T-helper 1 cell treated with Interleukin-12 subunit alpha and Interleukin-12 subunit beta and Interleukin-4 antibody, amounts not matched to agents 30 μg/mL and 1 μg/mL, for 36 hours (primary cell): Measurements from ENCODE around the gene PPFIA2.
"Not testable (repeated sequence)": the region's sequence is repeated elsewhere in the genome, so short reads cannot be mapped to it uniquely, and the experiment has no call there.

Source experiments
- H3K27ac Mint-ChIP-seq: one replicate; pipeline ENCODE4 v1.8.0; 2021; ENCODE audit warnings: mild to moderate bottlenecking, mixed read lengths
- H3K27me3 Mint-ChIP-seq: one replicate; pipeline ENCODE4 v1.8.0; 2021; ENCODE audit warnings: low read depth, mixed read lengths
- H3K36me3 Mint-ChIP-seq: one replicate; pipeline ENCODE4 v1.8.0; 2021; ENCODE audit warnings: low read depth, mixed read lengths
- H3K4me1 Mint-ChIP-seq: one replicate; pipeline ENCODE4 v1.8.0; 2021; ENCODE audit warnings: low read depth, mixed read lengths
- H3K4me3 Mint-ChIP-seq: one replicate; pipeline ENCODE4 v1.8.0; 2021; ENCODE audit warnings: mild to moderate bottlenecking, moderate library complexity, mixed read lengths
- H3K9me3 Mint-ChIP-seq: one replicate; pipeline ENCODE4 v1.8.0; 2021; ENCODE audit warnings: mixed read lengths

PPFIA2 gene

DNA sequence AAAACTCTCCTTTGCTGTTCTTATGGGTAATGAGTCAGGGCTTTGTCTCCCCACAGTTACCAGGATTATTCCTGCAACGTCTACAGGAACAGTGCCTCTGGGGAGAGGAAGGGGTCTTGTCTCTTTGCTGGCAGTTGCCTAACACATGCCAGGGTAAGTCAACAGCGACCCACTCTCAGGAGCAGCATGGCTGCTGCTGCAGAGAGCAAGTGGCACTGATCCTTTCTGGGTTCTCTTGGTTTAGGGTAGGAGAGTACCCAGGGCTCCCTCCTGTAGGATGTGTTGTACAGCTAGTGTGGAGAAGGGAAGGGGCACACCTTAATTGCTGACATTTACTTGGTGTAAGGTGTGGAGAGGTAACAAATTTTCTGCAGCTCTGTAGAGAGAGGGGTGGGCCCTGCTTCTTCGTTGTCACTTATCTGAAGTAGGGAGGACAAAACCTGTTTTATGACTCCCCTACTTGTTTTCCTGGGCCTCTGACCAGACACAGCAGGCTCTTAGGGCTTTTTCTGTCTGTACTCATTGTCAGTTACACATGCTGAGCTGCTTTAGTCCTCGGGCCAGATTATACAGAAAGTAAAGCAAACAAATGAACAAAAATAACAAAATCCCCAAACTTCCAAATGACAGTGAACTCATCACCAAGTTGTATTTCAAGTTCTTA lies 513.1 kb downstream of the PPFIA2 start:
- no peaks in the 10 kb centered on the region for H3K27me3 Mint-ChIP-seq

DNA sequence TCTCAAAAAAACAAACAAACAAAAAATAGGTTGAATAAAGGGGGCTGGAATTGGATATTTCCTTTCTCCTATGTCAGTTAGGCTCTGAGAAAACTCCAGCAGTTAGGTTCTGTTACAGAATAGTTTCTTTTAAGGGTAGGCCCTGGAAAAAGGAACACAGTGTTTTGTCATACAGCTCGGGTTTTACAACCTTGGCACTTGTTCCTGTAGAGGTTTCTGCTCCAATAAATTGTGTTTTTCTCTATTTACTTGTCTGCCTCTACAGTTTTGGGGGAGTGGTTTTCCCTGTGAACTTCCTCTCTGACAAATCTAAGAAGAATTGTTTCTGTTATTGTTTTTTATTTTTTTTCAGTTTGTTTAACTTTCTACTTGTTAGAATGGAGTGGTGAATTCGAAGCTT lies 513.7 kb downstream of the PPFIA2 start:
- Mint-ChIP-seq H3K4me3 (no peak overlapping the region), H3K9me3 (no peaks in the 10 kb centered on the region), H3K27ac (no peak overlapping the region), H3K4me1 (no peaks in the 10 kb centered on the region), H3K36me3 (no peaks in the 10 kb centered on the region), H3K27me3 (no peaks in the 10 kb centered on the region)

More for the DNA sequence above, 513.1 kb downstream of the PPFIA2 start:
- H3K4me3 Mint-ChIP-seq: no peak overlapping the region
- H3K4me1 Mint-ChIP-seq: no peaks in the 10 kb centered on the region
- no peak overlapping the region for H3K27ac Mint-ChIP-seq
- no peaks in the 10 kb centered on the region for H3K36me3 Mint-ChIP-seq
- no peaks in the 10 kb centered on the region for H3K9me3 Mint-ChIP-seq

- Mint-ChIP-seq H3K36me3 (no peaks in the 10 kb centered on the region), H3K4me3 (no peak overlapping the region), H3K4me1 (no peaks in the 10 kb centered on the region), H3K9me3 (no peaks in the 10 kb centered on the region), H3K27ac (no peak overlapping the region), H3K27me3 (no peaks in the 10 kb centered on the region)
These were observed 527.4 kb downstream of the PPFIA2 start for GRCh38 chr12:81231574-81232368.

DNA sequence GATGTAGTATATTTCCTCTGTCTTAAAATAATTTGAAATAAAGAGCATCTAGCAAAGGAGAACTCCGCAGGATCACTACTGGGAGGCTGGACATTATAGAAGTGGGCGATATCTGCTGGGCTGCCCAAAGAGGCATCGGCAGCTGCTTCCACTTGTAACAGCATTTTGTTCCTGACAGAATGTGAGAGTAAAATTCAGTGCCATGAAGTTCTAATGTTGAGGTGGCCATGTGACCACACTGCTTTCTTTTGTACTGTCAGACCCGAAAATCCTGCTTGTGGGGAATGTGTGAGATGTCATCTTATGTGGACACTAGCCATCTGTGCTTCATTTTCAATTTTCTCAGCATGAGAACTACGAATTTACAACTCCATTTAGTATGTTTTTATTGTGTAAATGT lies 529.4 kb downstream of the PPFIA2 start:
- H3K4me3 Mint-ChIP-seq: no peak overlapping the region

GRCh38 chr12:81224626-81225025 lies 534.5 kb downstream of the PPFIA2 start:
- Mint-ChIP-seq H3K4me1 (no peaks in the 10 kb centered on the region), H3K27ac (no peak overlapping the region), H3K9me3 (no peaks in the 10 kb centered on the region), H3K27me3 (no peaks in the 10 kb centered on the region), H3K36me3 (no peaks in the 10 kb centered on the region), H3K4me3 (no peak overlapping the region)

More for the DNA sequence above, 529.4 kb downstream of the PPFIA2 start:
- Mint-ChIP-seq H3K36me3 (no peaks in the 10 kb centered on the region), H3K27me3 (no peaks in the 10 kb centered on the region), H3K27ac (no peak overlapping the region), H3K9me3 (no peaks in the 10 kb centered on the region), H3K4me1 (no peaks in the 10 kb centered on the region)

DNA sequence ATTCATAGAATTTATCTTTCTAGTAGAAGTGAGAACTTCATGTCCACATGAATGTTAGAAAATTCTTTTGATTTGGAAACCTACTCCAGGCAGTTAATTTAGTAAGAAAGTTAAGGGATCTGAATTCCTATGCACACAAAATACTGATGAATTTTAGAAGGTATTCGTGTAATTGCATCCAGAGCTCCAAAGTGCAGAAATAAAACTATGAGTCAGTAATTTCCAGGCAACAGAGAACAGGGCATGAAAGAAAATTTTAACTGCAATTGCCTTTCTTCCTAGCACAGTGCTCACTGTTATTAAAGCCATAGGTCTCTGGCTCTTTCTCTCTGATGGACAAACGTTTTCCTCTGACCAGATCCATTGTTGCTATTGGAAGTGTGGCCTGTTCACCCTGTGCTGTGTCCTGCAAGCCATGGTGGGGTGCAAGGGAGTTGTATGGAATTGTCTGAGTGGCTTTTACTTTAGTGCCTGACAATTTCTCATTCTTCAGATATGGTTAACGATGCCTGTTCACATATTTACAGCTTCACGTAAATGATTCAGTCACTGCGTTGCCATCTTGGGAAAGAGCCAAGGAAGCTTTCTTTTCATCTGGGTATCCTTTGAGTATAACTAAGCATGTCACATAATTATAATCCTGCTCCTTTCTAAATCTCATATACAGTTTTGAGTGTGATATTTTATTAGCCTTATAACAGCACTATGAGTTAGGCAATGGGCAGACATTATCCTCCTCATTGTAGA lies 536.1 kb downstream of the PPFIA2 start:
- Mint-ChIP-seq H3K36me3 (no peaks in the 10 kb centered on the region), H3K27me3 (no peaks in the 10 kb centered on the region), H3K27ac (no peak overlapping the region), H3K4me3 (no peak overlapping the region), H3K9me3 (no peaks in the 10 kb centered on the region), H3K4me1 (no peaks in the 10 kb centered on the region)

DNA sequence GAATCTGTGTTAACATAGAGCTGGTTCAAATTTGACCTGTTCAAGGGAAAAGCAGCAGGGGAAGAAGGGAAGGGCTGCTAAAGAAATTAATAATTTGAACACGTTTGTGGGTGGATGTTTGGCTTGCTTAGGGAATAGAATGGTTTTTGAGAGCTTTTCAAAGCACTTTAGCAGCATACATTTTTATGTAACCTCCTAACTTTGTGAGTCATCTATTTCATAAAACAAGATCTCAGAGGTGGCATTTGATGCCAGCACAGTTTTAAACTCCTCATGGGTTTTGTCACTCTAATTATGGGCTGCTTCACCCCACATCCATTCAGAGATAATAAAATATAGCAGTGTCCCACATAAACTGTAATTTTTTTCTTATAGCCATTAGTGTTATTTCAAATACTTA lies 537.5 kb downstream of the PPFIA2 start:
- Mint-ChIP-seq H3K9me3 (no peaks in the 10 kb centered on the region), H3K27ac (no peak overlapping the region), H3K4me3 (no peak overlapping the region), H3K4me1 (no peaks in the 10 kb centered on the region), H3K27me3 (no peaks in the 10 kb centered on the region), H3K36me3 (no peaks in the 10 kb centered on the region)

GRCh38 chr12:81216739-81217138 lies 542.4 kb downstream of the PPFIA2 start:
- no peaks in the 10 kb centered on the region for H3K36me3 Mint-ChIP-seq
- no peak overlapping the region for H3K4me3 Mint-ChIP-seq
- no peaks in the 10 kb centered on the region for H3K4me1 Mint-ChIP-seq
- no peak overlapping the region for H3K27ac Mint-ChIP-seq
- H3K27me3 Mint-ChIP-seq: no peaks in the 10 kb centered on the region
- no peaks in the 10 kb centered on the region for H3K9me3 Mint-ChIP-seq

GRCh38 chr12:81212996-81213696 lies 546.0 kb downstream of the PPFIA2 start:
- H3K4me3 Mint-ChIP-seq: no peak overlapping the region
- H3K36me3 Mint-ChIP-seq: no peaks in the 10 kb centered on the region
- H3K4me1 Mint-ChIP-seq: no peaks in the 10 kb centered on the region
- H3K9me3 Mint-ChIP-seq: no peaks in the 10 kb centered on the region
- H3K27ac Mint-ChIP-seq: no peak overlapping the region
- H3K27me3 Mint-ChIP-seq: no peaks in the 10 kb centered on the region

DNA sequence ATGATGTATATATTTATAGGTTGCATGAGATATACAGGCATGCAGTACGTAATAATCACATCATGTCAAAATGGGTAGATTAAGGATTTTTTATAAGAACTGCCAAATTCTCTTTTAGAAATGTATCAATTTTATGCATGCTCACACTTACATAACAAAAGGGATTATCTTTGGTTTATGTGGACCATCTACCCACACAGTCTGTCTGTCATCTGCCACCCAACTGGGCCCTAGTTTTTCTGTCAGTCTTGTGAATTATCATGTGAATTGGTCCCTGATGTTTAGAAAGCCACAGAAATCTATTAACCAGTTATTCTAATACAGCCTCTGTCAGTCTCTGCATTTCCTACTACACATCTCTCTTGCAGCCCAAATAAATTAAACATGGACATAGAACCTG lies 547.8 kb downstream of the PPFIA2 start:
- no peaks in the 10 kb centered on the region for H3K27me3 Mint-ChIP-seq
- H3K27ac Mint-ChIP-seq: no peak overlapping the region
- H3K9me3 Mint-ChIP-seq: no peaks in the 10 kb centered on the region
- no peaks in the 10 kb centered on the region for H3K36me3 Mint-ChIP-seq
- no peaks in the 10 kb centered on the region for H3K4me1 Mint-ChIP-seq
- H3K4me3 Mint-ChIP-seq: no peak overlapping the region

- H3K27ac Mint-ChIP-seq, H3K4me1 Mint-ChIP-seq, H3K9me3 Mint-ChIP-seq, H3K27me3 Mint-ChIP-seq, H3K4me3 Mint-ChIP-seq, H3K36me3 Mint-ChIP-seq: not testable (repeated sequence)
These were observed 549.4 kb downstream of the PPFIA2 start for GRCh38 chr12:81209772-81210225.

DNA sequence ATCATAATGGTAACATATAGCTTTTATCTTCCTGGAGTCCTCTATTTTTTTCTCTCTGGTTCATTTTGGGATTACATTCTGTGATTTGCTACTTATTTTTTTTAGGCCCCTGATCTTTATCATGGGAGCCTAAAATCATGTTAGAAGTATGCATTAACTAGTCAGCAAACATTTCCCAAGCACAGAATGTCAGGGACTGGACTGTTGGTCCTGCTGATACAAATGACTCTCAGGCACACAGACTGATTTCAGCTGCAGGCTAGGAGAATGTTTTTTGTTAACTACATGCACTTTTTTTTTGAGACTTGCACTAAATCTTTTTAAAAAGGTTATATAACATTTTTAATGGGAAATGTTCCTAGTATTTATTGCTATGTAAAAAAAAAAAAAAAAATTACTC lies 550.1 kb downstream of the PPFIA2 start:
- no peak overlapping the region for H3K4me3 Mint-ChIP-seq
- H3K4me1 Mint-ChIP-seq: no peaks in the 10 kb centered on the region
- no peak overlapping the region for H3K27ac Mint-ChIP-seq
- no peaks in the 10 kb centered on the region for H3K9me3 Mint-ChIP-seq
- no peaks in the 10 kb centered on the region for H3K36me3 Mint-ChIP-seq
- H3K27me3 Mint-ChIP-seq: no peaks in the 10 kb centered on the region

- Mint-ChIP-seq H3K4me1 (no peaks in the 10 kb centered on the region), H3K4me3 (no peak overlapping the region), H3K27me3 (no peaks in the 10 kb centered on the region), H3K9me3 (no peaks in the 10 kb centered on the region), H3K27ac (no peak overlapping the region), H3K36me3 (no peaks in the 10 kb centered on the region)
These were observed 550.8 kb downstream of the PPFIA2 start for GRCh38 chr12:81208187-81208911.
